ENCODE results near the gene CDH5.

GRCh38 chr16:66412182-66412581 is 45.7 kb downstream of the CDH5 start:
- no peak for TF ChIP-seq POLR2AphosphoS5 (IDR thresholded peaks at IDR 0.05; ENCODE audit: low read depth, low read length)
- no peak for TF ChIP-seq TAF1 (IDR thresholded peaks at IDR 0.05; ENCODE audit: borderline replicate concordance, insufficient read depth, low read length)
- TF ChIP-seq REST (IDR thresholded peaks at IDR 0.05; ENCODE audit: insufficient read depth in 1 of 2, low read depth in 2 of 2, low read length in 2 of 2), result no peak
- TF ChIP-seq SIN3A (IDR thresholded peaks at IDR 0.05; ENCODE audit: borderline replicate concordance, insufficient read depth, low read length), result no peak

Data from PFSK-1 (cell line).